ENCODE results near the gene CEACAM16. TPM values are rescaled to one million over a fixed set of nuclear protein-coding genes. Genes with fewer than 3 reads are reported as not detected.

Gene CEACAM16
- total RNA-seq, 1 donor from 2014 or later = not detected

DNA sequence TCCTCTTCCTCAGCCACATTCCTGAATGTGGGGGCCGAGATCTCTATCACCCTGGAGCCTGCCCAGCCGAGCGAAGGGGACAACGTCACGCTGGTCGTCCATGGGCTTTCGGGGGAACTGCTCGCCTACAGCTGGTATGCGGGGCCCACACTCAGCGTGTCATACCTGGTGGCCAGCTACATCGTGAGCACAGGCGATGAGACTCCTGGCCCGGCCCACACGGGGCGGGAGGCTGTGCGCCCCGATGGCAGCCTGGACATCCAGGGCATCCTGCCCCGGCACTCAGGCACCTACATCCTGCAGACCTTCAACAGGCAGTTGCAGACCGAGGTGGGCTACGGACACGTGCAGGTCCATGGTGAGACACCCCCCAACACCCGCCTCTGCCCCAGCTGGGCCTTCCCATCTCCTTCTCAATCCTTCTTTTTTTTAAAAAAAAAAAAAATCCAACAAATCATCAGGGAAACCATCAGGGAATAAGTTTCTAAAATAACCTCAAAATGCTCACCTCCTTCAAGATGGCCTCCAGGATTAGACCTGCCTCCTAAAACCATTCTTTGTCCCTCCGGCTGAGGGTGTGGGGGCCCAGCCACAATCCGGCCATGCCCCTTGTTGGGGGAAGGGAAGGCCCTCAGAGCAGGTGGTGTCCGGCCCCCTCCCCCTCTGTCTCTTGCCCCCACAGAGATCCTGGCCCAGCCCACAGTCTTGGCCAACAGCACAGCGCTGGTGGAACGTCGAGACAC lies 4.6 kb downstream of the CEACAM16 start:
- no peak for DNase-seq (ENCODE audit: low spot score)
- no peaks in the 10 kb centered on the region for H3K4me1 Mint-ChIP-seq (ENCODE audit: unreplicated experiment)
- no peaks in the 10 kb centered on the region for H3K9me3 Mint-ChIP-seq (ENCODE audit: unreplicated experiment)
- H3K4me3 Mint-ChIP-seq (ENCODE audit: unreplicated experiment) = no peak overlapping the region
- H3K36me3 Mint-ChIP-seq (ENCODE audit: low read depth, unreplicated experiment) = no peaks in the 10 kb centered on the region
- peaks cover 7% of the 10 kb centered on the region for H3K27me3 Mint-ChIP-seq (ENCODE audit: unreplicated experiment)
- H3K27ac Mint-ChIP-seq (ENCODE audit: unreplicated experiment) = no peak overlapping the region
- TF ChIP-seq, protein P1, sequence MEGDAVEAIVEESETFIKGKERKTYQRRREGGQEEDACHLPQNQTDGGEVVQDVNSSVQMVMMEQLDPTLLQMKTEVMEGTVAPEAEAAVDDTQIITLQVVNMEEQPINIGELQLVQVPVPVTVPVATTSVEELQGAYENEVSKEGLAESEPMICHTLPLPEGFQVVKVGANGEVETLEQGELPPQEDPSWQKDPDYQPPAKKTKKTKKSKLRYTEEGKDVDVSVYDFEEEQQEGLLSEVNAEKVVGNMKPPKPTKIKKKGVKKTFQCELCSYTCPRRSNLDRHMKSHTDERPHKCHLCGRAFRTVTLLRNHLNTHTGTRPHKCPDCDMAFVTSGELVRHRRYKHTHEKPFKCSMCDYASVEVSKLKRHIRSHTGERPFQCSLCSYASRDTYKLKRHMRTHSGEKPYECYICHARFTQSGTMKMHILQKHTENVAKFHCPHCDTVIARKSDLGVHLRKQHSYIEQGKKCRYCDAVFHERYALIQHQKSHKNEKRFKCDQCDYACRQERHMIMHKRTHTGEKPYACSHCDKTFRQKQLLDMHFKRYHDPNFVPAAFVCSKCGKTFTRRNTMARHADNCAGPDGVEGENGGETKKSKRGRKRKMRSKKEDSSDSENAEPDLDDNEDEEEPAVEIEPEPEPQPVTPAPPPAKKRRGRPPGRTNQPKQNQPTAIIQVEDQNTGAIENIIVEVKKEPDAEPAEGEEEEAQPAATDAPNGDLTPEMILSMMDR (IDR thresholded peaks at IDR 0.05; ENCODE audit: unreplicated experiment) = no peak

DNA sequence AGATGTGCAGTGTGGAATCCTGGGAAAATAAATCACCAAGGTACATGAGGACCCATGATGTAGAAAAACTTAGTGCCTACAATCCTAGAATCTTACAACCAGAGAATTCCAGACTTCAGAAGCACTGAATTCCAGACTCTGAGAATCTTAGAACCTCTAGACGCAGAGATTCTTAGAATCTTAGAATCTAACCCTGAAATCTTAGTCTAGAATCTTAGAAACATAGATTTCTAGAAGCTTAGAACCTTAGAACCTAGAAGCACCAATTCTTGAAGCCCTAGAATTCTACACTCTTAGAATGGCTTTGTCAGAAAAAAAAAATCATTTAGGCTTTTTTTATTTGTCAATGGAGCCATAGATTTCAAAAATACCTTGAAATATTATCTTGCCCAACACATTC lies 6.0 kb downstream of the CEACAM16 start:
- Mint-ChIP-seq H3K36me3 (ENCODE audit: low read depth, unreplicated experiment) (no peaks in the 10 kb centered on the region), H3K27me3 (ENCODE audit: unreplicated experiment) (peaks cover 7% of the 10 kb centered on the region), H3K4me3 (ENCODE audit: unreplicated experiment) (no peak overlapping the region), H3K27ac (ENCODE audit: unreplicated experiment) (no peak overlapping the region), H3K9me3 (ENCODE audit: unreplicated experiment) (no peaks in the 10 kb centered on the region), H3K4me1 (ENCODE audit: unreplicated experiment) (no peaks in the 10 kb centered on the region)
- no peak for DNase-seq (ENCODE audit: low spot score)
- TF ChIP-seq, protein P1 (IDR thresholded peaks at IDR 0.05; ENCODE audit: unreplicated experiment) = no peak

DNA sequence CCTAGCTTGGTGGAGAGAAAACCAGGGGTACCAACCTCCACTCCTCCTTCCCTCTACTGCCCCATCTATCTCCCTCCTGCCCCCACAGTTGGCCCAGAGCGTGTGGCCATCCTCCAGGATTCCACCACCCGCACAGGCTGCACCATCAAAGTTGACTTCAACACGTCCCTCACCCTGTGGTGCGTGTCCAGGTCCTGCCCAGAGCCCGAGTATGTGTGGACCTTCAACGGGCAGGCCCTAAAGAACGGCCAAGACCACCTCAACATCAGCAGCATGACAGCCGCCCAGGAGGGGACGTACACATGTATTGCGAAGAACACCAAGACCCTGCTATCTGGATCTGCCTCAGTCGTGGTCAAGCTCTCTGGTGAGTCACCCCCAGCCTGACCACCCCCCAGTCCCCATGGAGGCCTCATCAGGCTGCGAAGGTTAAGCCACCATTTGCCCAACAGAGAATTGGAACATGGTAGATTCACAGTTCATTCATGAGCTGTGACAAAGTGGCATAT lies 6.6 kb downstream of the CEACAM16 start:
- H3K27ac Mint-ChIP-seq (ENCODE audit: unreplicated experiment) = no peak overlapping the region
- no peaks in the 10 kb centered on the region for H3K36me3 Mint-ChIP-seq (ENCODE audit: low read depth, unreplicated experiment)
- H3K27me3 Mint-ChIP-seq (ENCODE audit: unreplicated experiment) = peaks cover 7% of the 10 kb centered on the region
- no peaks in the 10 kb centered on the region for H3K9me3 Mint-ChIP-seq (ENCODE audit: unreplicated experiment)
- H3K4me3 Mint-ChIP-seq (ENCODE audit: unreplicated experiment) = no peak overlapping the region
- DNase-seq (ENCODE audit: low spot score) = no peak
- peaks cover 2% of the 10 kb centered on the region for H3K4me1 Mint-ChIP-seq (ENCODE audit: unreplicated experiment)
- TF ChIP-seq, protein P1 (IDR thresholded peaks at IDR 0.05; ENCODE audit: unreplicated experiment) = no peak

DNA sequence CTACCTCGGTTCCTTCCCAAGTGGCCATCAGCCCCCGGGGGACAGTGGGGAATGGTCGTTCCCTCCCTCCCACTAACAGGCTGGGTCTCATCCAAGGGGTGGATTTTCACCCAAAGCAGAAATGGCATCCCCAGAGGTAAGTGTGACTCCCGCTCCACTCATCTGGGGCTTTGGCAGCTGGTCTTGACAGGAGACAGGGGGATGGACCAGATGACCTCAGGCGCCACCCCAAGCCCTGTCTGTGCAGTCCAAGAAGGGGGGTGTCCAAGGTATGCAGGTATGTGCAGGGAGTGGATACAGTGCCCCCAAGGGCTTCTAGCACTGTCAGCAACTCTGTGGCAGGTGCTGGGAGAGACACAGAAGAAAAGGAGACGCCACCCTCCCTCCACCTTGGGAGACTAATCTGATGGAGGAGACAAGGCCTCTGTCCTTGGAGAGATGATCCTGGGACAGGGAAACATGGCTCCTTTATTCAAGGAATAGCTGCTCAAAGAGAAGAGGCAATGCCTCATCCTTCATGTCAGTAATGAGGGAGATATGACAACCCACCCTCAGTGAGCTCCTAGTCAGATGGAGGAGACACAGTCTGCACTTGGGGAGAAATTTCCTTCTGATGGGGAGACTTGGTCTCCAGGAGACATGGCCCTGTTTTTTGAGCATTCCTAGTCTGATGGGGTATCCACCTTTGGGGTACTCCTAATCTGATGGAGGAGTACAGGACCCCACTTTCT lies 7.7 kb downstream of the CEACAM16 start:
- TF ChIP-seq, protein P1 (IDR thresholded peaks at IDR 0.05; ENCODE audit: unreplicated experiment) = no peak
- H3K27me3 Mint-ChIP-seq (ENCODE audit: unreplicated experiment) = peaks cover 7% of the 10 kb centered on the region
- H3K4me3 Mint-ChIP-seq (ENCODE audit: unreplicated experiment) = no peak overlapping the region
- H3K9me3 Mint-ChIP-seq (ENCODE audit: unreplicated experiment) = no peaks in the 10 kb centered on the region
- H3K4me1 Mint-ChIP-seq (ENCODE audit: unreplicated experiment) = peaks cover 9% of the 10 kb centered on the region
- no peak for DNase-seq (ENCODE audit: low spot score)
- no peak overlapping the region for H3K27ac Mint-ChIP-seq (ENCODE audit: unreplicated experiment)
- no peaks in the 10 kb centered on the region for H3K36me3 Mint-ChIP-seq (ENCODE audit: low read depth, unreplicated experiment)

DNA sequence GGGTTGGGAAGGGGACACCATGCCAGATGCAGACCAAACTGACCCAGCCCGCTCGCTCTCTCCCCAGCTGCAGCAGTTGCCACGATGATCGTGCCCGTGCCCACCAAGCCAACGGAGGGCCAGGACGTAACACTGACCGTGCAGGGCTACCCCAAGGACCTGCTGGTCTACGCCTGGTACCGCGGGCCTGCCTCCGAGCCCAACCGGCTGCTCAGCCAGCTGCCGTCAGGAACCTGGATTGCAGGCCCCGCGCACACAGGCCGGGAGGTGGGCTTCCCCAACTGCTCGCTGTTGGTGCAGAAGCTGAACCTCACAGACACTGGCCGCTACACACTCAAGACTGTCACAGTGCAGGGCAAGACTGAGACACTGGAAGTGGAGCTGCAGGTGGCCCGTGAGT lies 8.8 kb downstream of the CEACAM16 start:
- Mint-ChIP-seq H3K27me3 (ENCODE audit: unreplicated experiment) (peaks cover 5% of the 10 kb centered on the region), H3K9me3 (ENCODE audit: unreplicated experiment) (no peaks in the 10 kb centered on the region), H3K36me3 (ENCODE audit: low read depth, unreplicated experiment) (no peaks in the 10 kb centered on the region), H3K27ac (ENCODE audit: unreplicated experiment) (no peak overlapping the region), H3K4me1 (ENCODE audit: unreplicated experiment) (peaks cover 9% of the 10 kb centered on the region), H3K4me3 (ENCODE audit: unreplicated experiment) (no peak overlapping the region)
- no peak for DNase-seq (ENCODE audit: low spot score)
- TF ChIP-seq, protein P1 (IDR thresholded peaks at IDR 0.05; ENCODE audit: unreplicated experiment) = no peak

All from endothelial cell (in vitro differentiated cells).